Effector memory CD4-positive, alpha-beta T cell (primary cell): Measurements from ENCODE around the gene DAPL1.

ENCODE experiments used
- DNase-seq, 3 donors: peaks; one replicate each; pipeline ENCODE4 v3.0.0-alpha.2; 2020
- H3K27ac ChIP-seq: 2 replicates; pipeline ENCODE4 v1.7.0; 2013; ENCODE audit warnings: mild to moderate bottlenecking, low read length, moderate library complexity; ENCODE audit not compliant: insufficient read depth, poor library complexity, severe bottlenecking
- H3K27me3 ChIP-seq: replicated peaks from 2 replicates; pipeline ENCODE4 v1.7.0; 2013; ENCODE audit warnings: mild to moderate bottlenecking, low read length; ENCODE audit not compliant: insufficient read depth, control insufficient read depth, poor library complexity, severe bottlenecking
- H3K36me3 ChIP-seq: 2 replicates; pipeline ENCODE4 v1.7.0; 2013; ENCODE audit warnings: mild to moderate bottlenecking, low read length, moderate library complexity; ENCODE audit not compliant: control insufficient read depth, insufficient read depth
- H3K4me1 ChIP-seq: 2 replicates; pipeline ENCODE4 v1.7.0; 2013; ENCODE audit warnings: low read length, mild to moderate bottlenecking; ENCODE audit not compliant: control insufficient read depth, insufficient read depth, poor library complexity, severe bottlenecking
- H3K4me3 ChIP-seq: 2 replicates; pipeline ENCODE4 v1.7.0; 2013; ENCODE audit warnings: low read length, low read depth, mild to moderate bottlenecking; ENCODE audit not compliant: insufficient read depth, poor library complexity, severe bottlenecking
- H3K9me3 ChIP-seq: 2 replicates; pipeline ENCODE4 v1.7.0; 2013; ENCODE audit warnings: mild to moderate bottlenecking, low read length, moderate library complexity; ENCODE audit not compliant: control insufficient read depth

Gene DAPL1

GRCh38 chr2:158797963-158798700, 3.0 kb downstream of the DAPL1 start:
- Histone ChIP-seq H3K36me3 (no peaks in the 10 kb centered on the region), H3K4me1 (no peaks in the 10 kb centered on the region), H3K9me3 (no peaks in the 10 kb centered on the region), H3K27ac (no peak overlapping the region), H3K27me3 (no peaks in the 10 kb centered on the region), H3K4me3 (no peak overlapping the region)
- DNase-seq: no peak

- DNase-seq: no peak
- Histone ChIP-seq H3K27me3 (no peaks in the 10 kb centered on the region), H3K4me1 (no peaks in the 10 kb centered on the region), H3K4me3 (no peak overlapping the region), H3K9me3 (no peaks in the 10 kb centered on the region), H3K27ac (no peak overlapping the region), H3K36me3 (no peaks in the 10 kb centered on the region)
Observed at GRCh38 chr2:158799181-158799580, 4.1 kb downstream of the DAPL1 start.

GRCh38 chr2:158803506-158803905, 8.4 kb downstream of the DAPL1 start:
- H3K27ac ChIP-seq: no peak overlapping the region
- H3K27me3 ChIP-seq: peaks cover 3% of the 10 kb centered on the region
- H3K4me3 ChIP-seq: no peak overlapping the region
- DNase-seq: no peak
- no peaks in the 10 kb centered on the region for H3K4me1 ChIP-seq
- no peaks in the 10 kb centered on the region for H3K9me3 ChIP-seq
- H3K36me3 ChIP-seq: no peaks in the 10 kb centered on the region

- H3K27ac ChIP-seq: no peak overlapping the region
- H3K27me3 ChIP-seq: peaks cover 3% of the 10 kb centered on the region
- H3K9me3 ChIP-seq: no peaks in the 10 kb centered on the region
- no peak for DNase-seq
- H3K4me1 ChIP-seq: no peaks in the 10 kb centered on the region
- H3K4me3 ChIP-seq: no peak overlapping the region
- no peaks in the 10 kb centered on the region for H3K36me3 ChIP-seq
Observed at GRCh38 chr2:158805255-158805654, 10.1 kb downstream of the DAPL1 start.

GRCh38 chr2:158805936-158806335, 10.8 kb downstream of the DAPL1 start:
- DNase-seq: no peak
- H3K36me3 ChIP-seq: no peaks in the 10 kb centered on the region
- H3K27ac ChIP-seq: no peak overlapping the region
- no peaks in the 10 kb centered on the region for H3K9me3 ChIP-seq
- peaks cover 3% of the 10 kb centered on the region for H3K27me3 ChIP-seq
- no peaks in the 10 kb centered on the region for H3K4me1 ChIP-seq
- H3K4me3 ChIP-seq: no peak overlapping the region

GRCh38 chr2:158806941-158807340, 11.8 kb downstream of the DAPL1 start:
- no peak overlapping the region for H3K4me3 ChIP-seq
- H3K9me3 ChIP-seq: no peaks in the 10 kb centered on the region
- H3K27ac ChIP-seq: no peak overlapping the region
- H3K4me1 ChIP-seq: no peaks in the 10 kb centered on the region
- peaks cover 3% of the 10 kb centered on the region for H3K27me3 ChIP-seq
- no peaks in the 10 kb centered on the region for H3K36me3 ChIP-seq
- no peak for DNase-seq

GRCh38 chr2:158808426-158808825, 13.3 kb downstream of the DAPL1 start:
- Histone ChIP-seq H3K4me3 (no peak overlapping the region), H3K4me1 (no peaks in the 10 kb centered on the region), H3K27me3 (peaks cover 3% of the 10 kb centered on the region), H3K27ac (no peak overlapping the region), H3K9me3 (no peaks in the 10 kb centered on the region), H3K36me3 (no peaks in the 10 kb centered on the region)
- DNase-seq: no peak

GRCh38 chr2:158809816-158810215, 14.7 kb downstream of the DAPL1 start:
- Histone ChIP-seq H3K4me3 (no peak overlapping the region), H3K9me3 (no peaks in the 10 kb centered on the region), H3K4me1 (no peaks in the 10 kb centered on the region), H3K36me3 (no peaks in the 10 kb centered on the region), H3K27me3 (peaks cover 3% of the 10 kb centered on the region), H3K27ac (no peak overlapping the region)
- no peak for DNase-seq

- DNase-seq: no peak
- Histone ChIP-seq H3K9me3 (no peaks in the 10 kb centered on the region), H3K27ac (no peak overlapping the region), H3K36me3 (no peaks in the 10 kb centered on the region), H3K27me3 (peaks cover 3% of the 10 kb centered on the region), H3K4me3 (no peak overlapping the region), H3K4me1 (no peaks in the 10 kb centered on the region)
Observed at GRCh38 chr2:158810731-158811460, 15.8 kb downstream of the DAPL1 start.

GRCh38 chr2:158815166-158815565, 20.0 kb downstream of the DAPL1 start:
- Histone ChIP-seq H3K27me3 (no peaks in the 10 kb centered on the region), H3K36me3 (no peaks in the 10 kb centered on the region), H3K4me3 (no peak overlapping the region), H3K27ac (no peak overlapping the region), H3K9me3 (no peaks in the 10 kb centered on the region), H3K4me1 (no peaks in the 10 kb centered on the region)
- DNase-seq: no peak
